ENCODE data around the gene USHBP1.

GRCh38 chr19:17235971-17236777 lies 28.4 kb downstream of the USHBP1 start:
- TF ChIP-seq, protein P1, sequence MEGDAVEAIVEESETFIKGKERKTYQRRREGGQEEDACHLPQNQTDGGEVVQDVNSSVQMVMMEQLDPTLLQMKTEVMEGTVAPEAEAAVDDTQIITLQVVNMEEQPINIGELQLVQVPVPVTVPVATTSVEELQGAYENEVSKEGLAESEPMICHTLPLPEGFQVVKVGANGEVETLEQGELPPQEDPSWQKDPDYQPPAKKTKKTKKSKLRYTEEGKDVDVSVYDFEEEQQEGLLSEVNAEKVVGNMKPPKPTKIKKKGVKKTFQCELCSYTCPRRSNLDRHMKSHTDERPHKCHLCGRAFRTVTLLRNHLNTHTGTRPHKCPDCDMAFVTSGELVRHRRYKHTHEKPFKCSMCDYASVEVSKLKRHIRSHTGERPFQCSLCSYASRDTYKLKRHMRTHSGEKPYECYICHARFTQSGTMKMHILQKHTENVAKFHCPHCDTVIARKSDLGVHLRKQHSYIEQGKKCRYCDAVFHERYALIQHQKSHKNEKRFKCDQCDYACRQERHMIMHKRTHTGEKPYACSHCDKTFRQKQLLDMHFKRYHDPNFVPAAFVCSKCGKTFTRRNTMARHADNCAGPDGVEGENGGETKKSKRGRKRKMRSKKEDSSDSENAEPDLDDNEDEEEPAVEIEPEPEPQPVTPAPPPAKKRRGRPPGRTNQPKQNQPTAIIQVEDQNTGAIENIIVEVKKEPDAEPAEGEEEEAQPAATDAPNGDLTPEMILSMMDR (IDR thresholded peaks at IDR 0.05; ENCODE audit: low read length) = no peak
- TF ChIP-seq EZH2 (IDR thresholded peaks at IDR 0.05; ENCODE audit: borderline replicate concordance, low read length) = no peak

Measured in OCI-LY1 (cell line).